ENCODE results near the gene SLC25A13. TPM values are rescaled to one million over a fixed set of nuclear protein-coding genes. Genes with fewer than 3 reads are reported as not detected.

SLC25A13 gene
- polyA plus RNA-seq, 1 of the 3 experiments (the other 2 are of a cell fraction): 16.0 TPM

DNA sequence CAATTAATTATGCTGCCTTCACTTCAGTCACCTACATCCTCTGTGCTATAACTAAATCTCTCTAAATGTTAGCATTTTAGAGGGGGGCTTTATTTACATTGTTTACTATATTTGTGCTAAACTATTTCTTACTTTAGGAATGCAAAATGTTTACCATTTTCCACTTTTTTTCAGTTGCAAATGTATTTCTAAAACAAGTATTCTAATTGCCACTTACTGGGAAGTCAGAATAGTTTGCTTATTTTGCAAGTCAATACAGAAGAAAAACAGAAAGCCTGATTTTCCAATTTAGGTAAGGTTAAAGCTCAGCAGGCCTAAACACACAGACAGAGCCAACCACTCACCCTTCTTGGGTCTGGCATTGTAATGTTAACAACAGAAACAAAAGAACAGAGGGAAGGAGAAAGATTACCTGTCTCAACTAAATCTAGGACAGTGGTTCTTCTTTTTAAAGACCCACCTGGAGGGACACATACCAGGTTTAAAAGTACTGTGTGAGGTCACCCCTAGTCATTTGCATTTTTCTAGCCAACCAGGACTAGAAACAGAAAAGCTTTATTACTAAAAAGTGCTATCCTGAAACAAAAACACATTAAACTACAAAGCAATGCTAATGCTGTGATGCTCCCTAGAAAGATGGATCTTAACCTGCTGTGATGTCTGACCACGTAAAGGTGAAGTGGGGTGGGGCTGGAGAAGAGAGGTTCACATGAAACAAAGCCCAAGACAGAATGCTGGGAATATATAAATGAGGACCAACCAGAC is 178.2 kb downstream of the SLC25A13 start (continued):
- TF ChIP-seq CTCF (IDR thresholded peaks at IDR 0.05) (no peak), SIN3A (IDR thresholded peaks at IDR 0.05; ENCODE audit: borderline replicate concordance, low read depth, low read length) (no peak), MXI1 (IDR thresholded peaks at IDR 0.05; ENCODE audit: low read depth, low read length) (no peak), RXRA (IDR thresholded peaks at IDR 0.05; ENCODE audit: borderline replicate concordance, low read depth) (no peak)

DNA sequence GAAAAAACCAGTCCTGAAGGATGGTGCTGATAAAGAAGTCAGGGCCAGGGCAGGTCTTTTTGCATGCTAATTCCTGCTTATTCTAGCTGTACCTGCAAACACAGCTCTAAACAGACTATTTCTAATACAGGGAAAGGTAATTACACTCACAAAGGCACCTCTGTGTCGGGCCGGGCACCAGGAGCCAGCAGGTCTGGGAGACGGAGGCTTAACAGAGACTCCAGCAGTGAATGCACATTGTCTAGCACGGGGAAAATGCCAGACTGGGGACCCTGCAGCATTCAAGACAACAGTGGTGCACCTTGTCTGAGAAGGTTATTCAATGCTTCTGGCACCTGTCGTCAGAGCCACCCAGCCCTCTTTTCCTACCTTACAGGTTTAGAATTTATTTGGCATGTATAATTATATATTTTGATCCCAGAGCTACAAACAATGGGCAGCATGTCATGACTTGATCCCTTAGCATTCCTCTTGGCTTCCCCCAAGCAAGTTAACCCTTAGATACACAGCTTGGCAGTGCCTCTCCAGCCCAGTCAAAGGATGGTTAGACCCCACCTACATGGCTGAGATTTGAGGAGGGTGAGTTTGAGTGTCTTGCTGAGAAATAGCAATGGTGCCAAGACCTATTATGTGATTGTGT is 185.2 kb downstream of the SLC25A13 start:
- no peak for TF ChIP-seq EP300 (IDR thresholded peaks at IDR 0.05; ENCODE audit: borderline replicate concordance in 1 of 2, low read depth in 1 of 2, low read length in 1 of 2)
- 92% methylated on average over 5 of the region's 5 CpGs for WGBS (ENCODE audit: low lambda C conversion rate)
- no peaks in the 10 kb centered on the region for H3K9me3 ChIP-seq

DNA sequence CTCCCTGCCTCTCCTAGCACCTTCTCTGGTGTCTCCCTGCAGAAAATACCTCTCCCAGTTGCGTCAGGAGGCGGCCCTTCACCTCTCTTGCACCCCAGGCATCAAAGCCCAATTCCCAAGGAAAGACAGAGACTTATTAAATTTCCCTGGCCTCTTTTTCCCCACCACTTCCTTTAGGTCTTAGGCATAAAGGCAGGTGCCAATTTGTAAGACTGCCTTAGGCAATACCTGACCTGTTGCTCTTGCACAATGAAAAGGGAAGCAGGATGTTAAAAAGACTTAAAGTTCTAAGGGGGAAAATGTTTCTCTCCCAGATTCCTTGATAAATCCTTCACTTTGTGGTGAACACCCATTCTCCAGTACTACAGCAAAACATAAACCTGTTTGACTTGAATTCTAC is 186.7 kb downstream of the SLC25A13 start:
- 100% methylated on average over 2 of the region's 2 CpGs for WGBS (ENCODE audit: low lambda C conversion rate)
- no peak for DNase-seq

More for the DNA sequence above, 185.2 kb downstream of the SLC25A13 start:
- H3K9ac ChIP-seq: no peak overlapping the region
- peaks cover 0 to 5% of the 10 kb centered on the region in 2 experiments; a peak in 1 of 4 replicates for H3K4me1 ChIP-seq (ENCODE audit: control insufficient read depth in 1 of 2, insufficient read depth in 2 of 2, low read depth in 1 of 2, low read length in 1 of 2)
- no peaks in the 10 kb centered on the region for H3K27me3 ChIP-seq (ENCODE audit: insufficient read depth)
- no peaks in the 10 kb centered on the region for H3K79me2 ChIP-seq (ENCODE audit: insufficient read depth)
- H2AFZ ChIP-seq (ENCODE audit: low read depth): no peak overlapping the region
- no peaks in the 10 kb centered on the region for H3F3A ChIP-seq (replicated peaks; ENCODE audit: insufficient read depth)
- H3K4me3 ChIP-seq (ENCODE audit: low read depth in 2 of 2, low read length in 1 of 2): no peak overlapping the region
- ChIA-PET POLR2A (no interaction called here), CTCF (interaction anchor here (0.8 kb wide), 1 partner anchor 849 kb away, joined by 3 read pairs; no protein-coding TSS in a partner anchor)
- H3K27ac ChIP-seq (ENCODE audit: low read depth in 2 of 2, low read length in 1 of 2): no peak overlapping the region
- DNase-seq: no peak
- no peaks in the 10 kb centered on the region for H3K9me2 ChIP-seq
- no peak overlapping the region for H3K4me2 ChIP-seq
- H3K36me3 ChIP-seq (replicated peaks in 1 of 2; ENCODE audit: control insufficient read depth in 1 of 2, insufficient read depth in 2 of 2, low read length in 1 of 2): peaks cover 28% of the 10 kb centered on the region in 2 experiments
- no peaks in the 10 kb centered on the region for H4K20me1 ChIP-seq (ENCODE audit: insufficient read depth)

More for the DNA sequence above, 186.7 kb downstream of the SLC25A13 start:
- Histone ChIP-seq H3K4me2 (no peak overlapping the region), H3K4me3 (ENCODE audit: low read depth in 2 of 2, low read length in 1 of 2) (no peak overlapping the region), H3K27ac (ENCODE audit: low read depth in 2 of 2, low read length in 1 of 2) (no peak overlapping the region), H3F3A (replicated peaks; ENCODE audit: insufficient read depth) (no peaks in the 10 kb centered on the region), H3K9ac (no peak overlapping the region), H4K20me1 (ENCODE audit: insufficient read depth) (no peaks in the 10 kb centered on the region), H3K27me3 (ENCODE audit: insufficient read depth) (no peaks in the 10 kb centered on the region), H2AFZ (ENCODE audit: low read depth) (no peak overlapping the region), H3K9me2 (no peaks in the 10 kb centered on the region), H3K9me3 (no peaks in the 10 kb centered on the region), H3K36me3 (replicated peaks in 1 of 2; ENCODE audit: control insufficient read depth in 1 of 2, insufficient read depth in 2 of 2, low read length in 1 of 2) (peaks cover 32 to 37% of the 10 kb centered on the region in 2 experiments), H3K79me2 (ENCODE audit: insufficient read depth) (no peaks in the 10 kb centered on the region), H3K4me1 (ENCODE audit: control insufficient read depth in 1 of 2, insufficient read depth in 2 of 2, low read depth in 1 of 2, low read length in 1 of 2) (peaks cover 0 to 7% of the 10 kb centered on the region in 2 experiments; a peak in 1 of 4 replicates)
- ChIA-PET POLR2A (no interaction called here), CTCF (no interaction called here)
- no peak for TF ChIP-seq CHD2 (IDR thresholded peaks at IDR 0.05; ENCODE audit: low read length, partially characterized antibody)
- TF ChIP-seq, protein P1, sequence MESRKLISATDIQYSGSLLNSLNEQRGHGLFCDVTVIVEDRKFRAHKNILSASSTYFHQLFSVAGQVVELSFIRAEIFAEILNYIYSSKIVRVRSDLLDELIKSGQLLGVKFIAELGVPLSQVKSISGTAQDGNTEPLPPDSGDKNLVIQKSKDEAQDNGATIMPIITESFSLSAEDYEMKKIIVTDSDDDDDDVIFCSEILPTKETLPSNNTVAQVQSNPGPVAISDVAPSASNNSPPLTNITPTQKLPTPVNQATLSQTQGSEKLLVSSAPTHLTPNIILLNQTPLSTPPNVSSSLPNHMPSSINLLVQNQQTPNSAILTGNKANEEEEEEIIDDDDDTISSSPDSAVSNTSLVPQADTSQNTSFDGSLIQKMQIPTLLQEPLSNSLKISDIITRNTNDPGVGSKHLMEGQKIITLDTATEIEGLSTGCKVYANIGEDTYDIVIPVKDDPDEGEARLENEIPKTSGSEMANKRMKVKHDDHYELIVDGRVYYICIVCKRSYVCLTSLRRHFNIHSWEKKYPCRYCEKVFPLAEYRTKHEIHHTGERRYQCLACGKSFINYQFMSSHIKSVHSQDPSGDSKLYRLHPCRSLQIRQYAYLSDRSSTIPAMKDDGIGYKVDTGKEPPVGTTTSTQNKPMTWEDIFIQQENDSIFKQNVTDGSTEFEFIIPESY (IDR thresholded peaks at IDR 0.05; ENCODE audit: borderline replicate concordance, low read depth): no peak
- TF ChIP-seq JUND (IDR thresholded peaks at IDR 0.05): no peak
- no peak for TF ChIP-seq EZH2phosphoT487 (IDR thresholded peaks at IDR 0.05; ENCODE audit: borderline replicate concordance, low read depth)
- TF ChIP-seq RXRA (IDR thresholded peaks at IDR 0.05; ENCODE audit: borderline replicate concordance, low read depth): no peak
- TF ChIP-seq RFX5 (IDR thresholded peaks at IDR 0.05; ENCODE audit: low read length): no peak
- TF ChIP-seq, protein P2, sequence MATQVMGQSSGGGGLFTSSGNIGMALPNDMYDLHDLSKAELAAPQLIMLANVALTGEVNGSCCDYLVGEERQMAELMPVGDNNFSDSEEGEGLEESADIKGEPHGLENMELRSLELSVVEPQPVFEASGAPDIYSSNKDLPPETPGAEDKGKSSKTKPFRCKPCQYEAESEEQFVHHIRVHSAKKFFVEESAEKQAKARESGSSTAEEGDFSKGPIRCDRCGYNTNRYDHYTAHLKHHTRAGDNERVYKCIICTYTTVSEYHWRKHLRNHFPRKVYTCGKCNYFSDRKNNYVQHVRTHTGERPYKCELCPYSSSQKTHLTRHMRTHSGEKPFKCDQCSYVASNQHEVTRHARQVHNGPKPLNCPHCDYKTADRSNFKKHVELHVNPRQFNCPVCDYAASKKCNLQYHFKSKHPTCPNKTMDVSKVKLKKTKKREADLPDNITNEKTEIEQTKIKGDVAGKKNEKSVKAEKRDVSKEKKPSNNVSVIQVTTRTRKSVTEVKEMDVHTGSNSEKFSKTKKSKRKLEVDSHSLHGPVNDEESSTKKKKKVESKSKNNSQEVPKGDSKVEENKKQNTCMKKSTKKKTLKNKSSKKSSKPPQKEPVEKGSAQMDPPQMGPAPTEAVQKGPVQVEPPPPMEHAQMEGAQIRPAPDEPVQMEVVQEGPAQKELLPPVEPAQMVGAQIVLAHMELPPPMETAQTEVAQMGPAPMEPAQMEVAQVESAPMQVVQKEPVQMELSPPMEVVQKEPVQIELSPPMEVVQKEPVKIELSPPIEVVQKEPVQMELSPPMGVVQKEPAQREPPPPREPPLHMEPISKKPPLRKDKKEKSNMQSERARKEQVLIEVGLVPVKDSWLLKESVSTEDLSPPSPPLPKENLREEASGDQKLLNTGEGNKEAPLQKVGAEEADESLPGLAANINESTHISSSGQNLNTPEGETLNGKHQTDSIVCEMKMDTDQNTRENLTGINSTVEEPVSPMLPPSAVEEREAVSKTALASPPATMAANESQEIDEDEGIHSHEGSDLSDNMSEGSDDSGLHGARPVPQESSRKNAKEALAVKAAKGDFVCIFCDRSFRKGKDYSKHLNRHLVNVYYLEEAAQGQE (IDR thresholded peaks at IDR 0.05; ENCODE audit: low read depth, low read length): no peak
- TF ChIP-seq SIN3A (IDR thresholded peaks at IDR 0.05; ENCODE audit: borderline replicate concordance, low read depth, low read length): no peak
- TF ChIP-seq NRF1 (IDR thresholded peaks at IDR 0.05; ENCODE audit: low read depth, low read length): no peak
- no peak for TF ChIP-seq PBX3 (IDR thresholded peaks at IDR 0.05)
- no peak for TF ChIP-seq TEAD4 (IDR thresholded peaks at IDR 0.05; ENCODE audit: borderline replicate concordance, insufficient read depth)
